Spleen (tissue), 11 donors: Measurements from ENCODE around the gene YDJC. TPM values are rescaled to one million over a fixed set of nuclear protein-coding genes. Genes with fewer than 3 reads are reported as not detected.

Experiments
- DNase-seq: peaks from one replicate; pipeline ENCODE4 v3.0.0-alpha.2; 2020
- H3K27ac ChIP-seq, 8 donors: fragments of 200-600 bp; sonication (generic) in 7 of 8; 1 replicate in 4 of 8; 2 replicates in 4 of 8; pipeline versions ENCODE4 v1.5.0 to v1.8.0; 2016 to 2021; ENCODE audit warnings: inconsistent platforms in 4 of 8, mild to moderate bottlenecking in 4 of 8, moderate library complexity in 1 of 8
- H3K27me3 ChIP-seq, 7 donors: fragments of 200-600 bp; sonication (generic) in 6 of 7; replicated peaks in 1 of 7; 1 replicate in 4 of 7; 2 replicates in 3 of 7; pipeline versions ENCODE4 v1.5.0 to v1.8.0; 2016 to 2021; ENCODE audit warnings: inconsistent platforms in 3 of 7, mild to moderate bottlenecking in 1 of 7
- H3K36me3 ChIP-seq, 6 donors: fragments of 200-600 bp; sonication (generic) in 5 of 6; 1 replicate in 4 of 6; 2 replicates in 2 of 6; pipeline versions ENCODE4 v1.5.0 to v1.8.0; 2016 to 2021; ENCODE audit warnings: inconsistent platforms in 2 of 6
- H3K4me1 ChIP-seq, 6 donors: fragments of 200-600 bp; sonication (generic) in 5 of 6; 1 replicate in 3 of 6; 2 replicates in 3 of 6; pipeline versions ENCODE4 v1.5.0 to v1.8.0; 2016 to 2021; ENCODE audit warnings: inconsistent platforms in 3 of 6
- H3K4me3 ChIP-seq, 8 donors: fragments of 200-600 bp; sonication (generic) in 7 of 8; 1 replicate in 4 of 8; 2 replicates in 4 of 8; pipeline versions ENCODE4 v1.5.0 to v1.8.0; 2016 to 2021; ENCODE audit warnings: inconsistent platforms in 4 of 8, mild to moderate bottlenecking in 4 of 8, moderate library complexity in 2 of 8
- H3K9me3 ChIP-seq, 8 donors: fragments of 200-600 bp; sonication (generic) in 7 of 8; 1 replicate in 4 of 8; 2 replicates in 4 of 8; pipeline versions ENCODE4 v1.5.0 to v1.8.0; 2016 to 2021; ENCODE audit warnings: inconsistent platforms in 4 of 8
- CTCF ChIP-seq, 11 experiments: fragments of 200-600 bp in 7 of 11; fragments of 450-650 bp in 4 of 11; sonication (generic) in 4 of 11; IDR thresholded peaks in 8 of 11; conservative IDR thresholded peaks in 3 of 11; 1 replicate in 7 of 11; 2 replicates in 4 of 11; pipeline versions ENCODE4 v1.4.0 to v1.8.0; 2016 to 2021; ENCODE audit warnings: antibody characterized with exemption in 11 of 11, inconsistent platforms in 4 of 11, mild to moderate bottlenecking in 1 of 11
- POLR2A ChIP-seq, 3 donors: fragments of 450-650 bp; IDR thresholded peaks; one replicate each; pipeline ENCODE4 v1.5.1; 2017; ENCODE audit warnings: antibody characterized with exemption in 3 of 3, mild to moderate bottlenecking in 1 of 3
- POLR2AphosphoS5 ChIP-seq, 3 donors: sonication (generic); formaldehyde crosslinking; IDR thresholded peaks; one replicate each; pipeline ENCODE4 v1.5.1; 2017; ENCODE audit warnings: antibody characterized with exemption in 3 of 3
- WGBS, 5 donors: extraction: QIAGEN DNeasy Blood & Tissue Kit in 3 of 5; methylation state at CpG; one replicate each; pipeline versions ENCODE4 v1.1.5 to v1.1.7; 2013 to 2018; 5-methylcytosine and 5-hydroxymethylcytosine counted together
- intact Hi-C: fragments of 100-400 bp; cut with DNase I; formaldehyde crosslinking; loops from one replicate; pipeline ENCODE4 v1.15.0; 2023; ENCODE audit warnings: low total_unique reads
- polyA plus RNA-seq, 3 donors: library from polyadenylated mRNA; stranded (reverse); fragments of 200-250 nt; gene quantifications; one replicate each; pipeline ENCODE4 v1.2.1, GENCODE V29; 2013
- total RNA-seq, 7 donors: library from RNA; depleted of rRNA in 3 of 7; stranded (reverse); fragments of >200 nt in 3 of 7; fragmentation: NEBNext Ultra II Directional in 4 of 7; extraction: Animal tissue kit (Norgen Biotek cat#: 25700) in 4 of 7; gene quantifications; one replicate each; pipeline versions ENCODE4 v1.1.0 to v1.2.1, GENCODE V29; 2016 to 2021
- donor health status: healthy with polysubstance abuse.
- donor health status: DM: no; HTN: no; CAD: no; lungs with moderate emphysema.
- donor health status: DM: no; HTN: no; CAD: no.
- donor health status: Bipolar disorder and iron deficiency.
- donor health status: healthy.
- donor health status: DM: no; HTN: no; CAD: no.
- donor health status: DM: yes; HTN: yes; CAD: no.

The YDJC gene
- total and polyA plus RNA-seq, 10 donors, result 19.0 to 54.3 (median 32.1) TPM

GRCh38 chr22:21635771-21636510 is 6.1 kb upstream of the YDJC start:
- DNase-seq, result no peak
- TF ChIP-seq POLR2A (IDR thresholded peaks at IDR 0.05) (no peak), POLR2AphosphoS5 (IDR thresholded peaks at IDR 0.05) (no peak)
- WGBS, 5 donors, result 71 to 85% (median 81%) methylated on average over 9 to 15 of the region's 15 CpGs
- no peak overlapping the region for H3K27ac ChIP-seq
- H3K4me3 ChIP-seq, result no peak overlapping the region
- H3K27me3 ChIP-seq, result no peaks in the 10 kb centered on the region
- intact Hi-C loops, result no loop called here
- H3K36me3 ChIP-seq, result no peaks in the 10 kb centered on the region
- peaks cover 0 to 12% (median 1%) of the 10 kb centered on the region in 6 donors for H3K4me1 ChIP-seq
- peaks cover 0 to 5% (median 0%) of the 10 kb centered on the region in 8 donors for H3K9me3 ChIP-seq

GRCh38 chr22:21634844-21635243 is 5.0 kb upstream of the YDJC start:
- H3K9me3 ChIP-seq, result peaks cover 0 to 5% (median 0%) of the 10 kb centered on the region in 8 donors
- 84 to 91% (median 87%) methylated on average over 19 of the region's 19 CpGs for WGBS, 5 donors
- no peak overlapping the region for H3K27ac ChIP-seq
- DNase-seq, result no peak
- TF ChIP-seq POLR2A (IDR thresholded peaks at IDR 0.05) (no peak), CTCF (IDR thresholded peaks at IDR 0.05 in 8 of 11, conservative IDR thresholded peaks at IDR 0.05 in 3 of 11) (no peak), POLR2AphosphoS5 (IDR thresholded peaks at IDR 0.05) (no peak)
- no peak overlapping the region for H3K4me3 ChIP-seq
- intact Hi-C loops, result no loop called here
- H3K27me3 ChIP-seq, result no peaks in the 10 kb centered on the region
- H3K36me3 ChIP-seq, result no peaks in the 10 kb centered on the region
- peaks cover 0 to 19% (median 6%) of the 10 kb centered on the region in 6 donors for H3K4me1 ChIP-seq

- no peak overlapping the region for H3K4me3 ChIP-seq
- intact Hi-C loops, result no loop called here
- peaks cover under 1 to 21% (median 9%) of the 10 kb centered on the region in 6 donors for H3K4me1 ChIP-seq
- TF ChIP-seq POLR2AphosphoS5 (IDR thresholded peaks at IDR 0.05) (no peak), CTCF (IDR thresholded peaks at IDR 0.05 in 8 of 11, conservative IDR thresholded peaks at IDR 0.05 in 3 of 11) (no peak), POLR2A (IDR thresholded peaks at IDR 0.05) (no peak)
- no peaks in the 10 kb centered on the region for H3K36me3 ChIP-seq
- WGBS, 5 donors, result 95 to 100% (median 97%) methylated on average over 4 to 16 of the region's 16 CpGs
- H3K27me3 ChIP-seq, result no peaks in the 10 kb centered on the region
- H3K9me3 ChIP-seq, result peaks cover 0 to 5% (median 0%) of the 10 kb centered on the region in 8 donors
- H3K27ac ChIP-seq, result no peak overlapping the region
- no peak for DNase-seq
Observed at GRCh38 chr22:21634081-21634480, 4.3 kb upstream of the YDJC start.

- 91 to 100% (median 94%) methylated on average over 4 of the region's 4 CpGs for WGBS, 5 donors
- intact Hi-C loops, result no loop called here
- Histone ChIP-seq H3K9me3 (peaks cover 0 to 5% (median 0%) of the 10 kb centered on the region in 8 donors), H3K27ac (no peak overlapping the region), H3K4me1 (peaks cover 6 to 27% (median 15%) of the 10 kb centered on the region in 6 donors), H3K27me3 (no peaks in the 10 kb centered on the region), H3K4me3 (no peak overlapping the region), H3K36me3 (peaks cover 0 to 5% (median under 1%) of the 10 kb centered on the region in 6 donors)
- no peak for TF ChIP-seq POLR2A (IDR thresholded peaks at IDR 0.05)
- TF ChIP-seq POLR2AphosphoS5 (IDR thresholded peaks at IDR 0.05), result no peak
- no peak for TF ChIP-seq CTCF (IDR thresholded peaks at IDR 0.05 in 8 of 11, conservative IDR thresholded peaks at IDR 0.05 in 3 of 11)
- DNase-seq, result no peak
Observed at GRCh38 chr22:21633481-21633880, 3.7 kb upstream of the YDJC start.
